Stimulated activated naive CD4-positive, alpha-beta T cell treated with Interleukin-2 at 50 U/mL for 16 hours (primary cell): ENCODE results near the gene CHD2.
"Not testable (repeated sequence)": the region's sequence is repeated elsewhere in the genome, so short reads cannot be mapped to it uniquely, and the experiment has no call there.

Experiments used
- DNase-seq: peaks from one replicate; lab custom pipeline; 2025; lab: John Stamatoyannopoulos, UW

Gene CHD2

DNA sequence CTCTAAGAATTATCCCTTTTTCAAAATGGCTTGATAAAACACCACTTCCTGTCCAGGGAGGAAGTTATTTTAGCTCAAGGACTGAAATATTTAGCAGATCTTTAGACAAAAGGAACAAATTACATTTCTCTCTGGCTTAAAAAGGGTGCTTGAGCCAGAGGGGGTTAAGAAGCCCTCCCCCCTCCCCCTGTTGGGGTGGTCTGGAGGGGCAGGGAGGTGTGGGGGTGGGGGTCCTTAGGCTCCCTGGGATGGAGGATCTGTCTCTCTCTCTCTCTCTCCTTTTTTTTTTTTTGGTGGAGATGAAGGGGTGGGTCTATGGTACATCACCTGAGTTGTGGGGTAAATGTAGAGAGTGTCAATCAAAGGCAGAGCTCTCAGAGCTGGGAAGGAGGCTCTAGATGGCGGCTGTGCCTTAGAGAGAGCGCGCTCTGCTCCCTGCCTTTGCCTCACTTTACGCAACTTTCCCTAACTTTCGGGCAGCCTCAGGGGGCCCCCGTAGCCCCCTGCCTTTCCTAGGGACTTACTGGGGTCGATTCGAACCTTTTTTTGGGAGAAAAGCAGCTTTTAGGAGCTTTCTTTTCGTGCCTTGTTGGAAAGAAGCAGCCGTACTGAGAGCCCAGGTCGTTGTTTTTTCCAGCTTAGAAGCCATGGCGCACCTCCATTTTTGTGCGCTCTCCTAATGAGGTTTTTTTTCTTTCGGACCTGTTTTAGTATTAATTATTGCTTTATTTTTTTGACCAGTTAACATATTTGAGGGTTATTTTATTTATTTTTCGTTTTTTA lies at the start of gene CHD2:
TSS of gene CHD2 (plus strand) at position 377 of the 783 bp plus-strand sequence. CDS start 914 bp downstream, outside the sequence.
- peak; percentile 51 for DNase-seq

DNA sequence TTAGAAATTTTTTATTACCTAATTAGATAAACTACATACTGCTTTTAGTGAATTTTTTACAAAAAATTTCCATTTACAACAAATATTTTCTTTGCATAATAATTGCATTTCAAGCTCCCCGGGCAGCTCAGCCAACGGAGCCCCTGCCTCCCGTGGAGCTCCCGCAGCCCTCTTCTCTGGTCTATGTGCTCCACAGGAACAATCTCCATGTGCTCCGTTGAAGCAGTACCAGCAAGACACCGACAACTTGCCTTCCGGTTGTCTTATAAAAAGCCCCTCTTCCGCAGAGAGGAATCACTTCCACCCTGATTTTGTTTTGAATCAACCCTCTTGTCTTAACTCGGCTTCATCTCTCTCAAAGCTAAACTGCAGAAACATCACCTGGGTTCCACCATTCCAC lies 46.9 kb upstream of the CHD2 start:
- DNase-seq: no peak

DNA sequence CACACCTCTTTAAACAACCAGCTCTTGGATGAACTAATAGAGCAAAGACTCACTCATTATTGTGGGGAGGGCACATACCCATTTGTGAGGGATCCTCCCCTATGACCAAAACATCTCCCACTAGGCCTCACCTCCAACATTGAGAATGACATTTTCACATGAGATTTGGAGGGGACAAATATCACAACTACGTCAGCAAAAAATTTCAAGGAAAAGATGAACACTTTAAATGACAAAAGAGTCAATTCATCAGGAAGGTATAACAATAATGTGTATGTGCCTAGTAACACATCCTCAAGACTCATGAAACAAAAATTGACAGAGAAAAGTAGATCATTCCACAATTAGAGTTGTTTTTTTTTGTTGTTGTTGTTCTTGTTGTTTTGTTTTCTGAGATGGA lies 38.4 kb upstream of the CHD2 start:
- no peak for DNase-seq

DNA sequence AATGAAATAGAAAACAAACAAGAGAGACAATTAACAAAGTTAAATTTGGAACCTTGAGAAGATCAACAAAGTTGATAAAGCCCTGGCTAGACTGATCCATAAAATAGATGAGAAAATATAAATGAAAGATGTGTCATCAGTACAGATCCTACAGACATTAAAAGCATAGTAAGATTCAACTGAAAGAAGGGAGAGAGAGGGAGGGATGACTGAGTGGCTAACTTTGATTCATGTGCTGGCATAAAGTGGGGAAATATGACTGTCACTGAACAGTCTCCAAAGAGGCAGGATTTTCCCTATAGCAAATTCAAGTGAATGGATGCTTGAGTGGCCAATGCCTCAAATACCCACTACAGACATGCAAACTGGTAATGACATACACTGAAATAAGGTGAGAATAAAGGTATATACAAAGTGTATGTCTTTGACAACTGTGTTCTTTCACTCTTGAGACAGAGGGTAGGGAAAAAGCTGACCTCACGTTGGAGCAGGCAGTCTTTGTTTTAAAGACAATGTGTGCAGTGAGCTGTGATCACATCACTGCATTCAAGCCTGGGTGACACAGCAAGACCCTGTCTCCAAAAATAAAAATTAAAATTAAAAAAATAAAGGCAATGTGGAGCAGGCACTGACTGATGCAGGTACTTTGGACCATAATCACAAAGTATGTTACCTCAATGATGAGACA lies 35.9 kb upstream of the CHD2 start:
- DNase-seq: no peak

DNA sequence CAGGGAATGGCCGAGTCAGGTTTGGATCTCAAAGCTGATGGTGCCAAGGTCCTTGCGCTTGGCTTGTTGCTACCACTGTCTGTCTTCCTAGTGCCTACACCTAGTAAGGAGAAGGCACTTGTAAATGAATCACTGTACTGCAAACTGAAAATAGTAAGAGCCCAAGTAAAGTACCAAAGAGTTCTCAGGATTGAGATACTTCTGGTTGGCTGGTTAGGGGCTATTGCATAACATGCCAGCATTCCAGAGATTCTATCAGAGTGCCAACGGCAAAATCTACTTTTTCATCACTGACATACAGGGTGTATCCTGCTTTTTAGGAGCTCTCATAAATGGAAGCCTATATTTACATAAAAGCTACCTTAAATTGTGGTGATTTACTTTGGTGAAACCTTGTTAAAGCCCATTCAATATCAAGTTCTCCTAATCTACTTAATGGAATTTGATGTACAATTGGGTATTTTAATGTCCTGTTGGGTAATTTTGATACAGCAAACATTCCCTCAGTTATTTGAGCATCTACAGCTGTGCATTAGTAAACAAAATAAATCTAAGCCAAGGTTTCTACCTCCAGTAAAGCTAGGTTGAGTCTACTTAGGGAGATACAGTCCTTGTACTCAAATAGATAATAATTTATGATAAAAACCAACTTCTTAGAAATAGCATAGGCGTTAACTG lies 30.7 kb upstream of the CHD2 start:
- DNase-seq: no peak

- no peak for DNase-seq
Observed at GRCh38 chr15:92870010-92870591, 30.0 kb upstream of the CHD2 start.

- not testable (repeated sequence) for DNase-seq
Observed at GRCh38 chr15:92872967-92873366, 27.2 kb upstream of the CHD2 start.

DNA sequence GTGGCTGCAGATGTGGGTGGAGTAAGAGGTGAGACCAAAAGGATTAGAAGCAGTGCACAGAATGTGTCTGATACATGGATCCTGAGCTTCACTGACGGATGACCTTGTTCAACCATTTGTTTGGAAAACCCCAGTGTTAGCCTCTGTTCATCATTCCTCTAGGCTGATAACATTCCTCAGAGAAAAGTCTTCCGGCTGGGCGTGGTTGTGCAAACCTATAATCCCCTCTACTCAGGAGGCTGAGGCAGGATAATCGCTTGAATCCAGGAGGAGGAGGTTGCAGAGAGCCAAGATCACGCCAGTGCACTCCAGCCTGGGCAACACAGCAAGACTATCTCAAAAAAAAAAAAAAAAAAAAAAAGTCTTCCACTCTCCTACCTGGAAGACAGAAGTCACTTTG lies 23.1 kb upstream of the CHD2 start:
- no peak for DNase-seq

GRCh38 chr15:92877416-92877815 lies 22.7 kb upstream of the CHD2 start:
- no peak for DNase-seq

GRCh38 chr15:92878593-92879053 lies 21.5 kb upstream of the CHD2 start:
- DNase-seq: no peak

DNA sequence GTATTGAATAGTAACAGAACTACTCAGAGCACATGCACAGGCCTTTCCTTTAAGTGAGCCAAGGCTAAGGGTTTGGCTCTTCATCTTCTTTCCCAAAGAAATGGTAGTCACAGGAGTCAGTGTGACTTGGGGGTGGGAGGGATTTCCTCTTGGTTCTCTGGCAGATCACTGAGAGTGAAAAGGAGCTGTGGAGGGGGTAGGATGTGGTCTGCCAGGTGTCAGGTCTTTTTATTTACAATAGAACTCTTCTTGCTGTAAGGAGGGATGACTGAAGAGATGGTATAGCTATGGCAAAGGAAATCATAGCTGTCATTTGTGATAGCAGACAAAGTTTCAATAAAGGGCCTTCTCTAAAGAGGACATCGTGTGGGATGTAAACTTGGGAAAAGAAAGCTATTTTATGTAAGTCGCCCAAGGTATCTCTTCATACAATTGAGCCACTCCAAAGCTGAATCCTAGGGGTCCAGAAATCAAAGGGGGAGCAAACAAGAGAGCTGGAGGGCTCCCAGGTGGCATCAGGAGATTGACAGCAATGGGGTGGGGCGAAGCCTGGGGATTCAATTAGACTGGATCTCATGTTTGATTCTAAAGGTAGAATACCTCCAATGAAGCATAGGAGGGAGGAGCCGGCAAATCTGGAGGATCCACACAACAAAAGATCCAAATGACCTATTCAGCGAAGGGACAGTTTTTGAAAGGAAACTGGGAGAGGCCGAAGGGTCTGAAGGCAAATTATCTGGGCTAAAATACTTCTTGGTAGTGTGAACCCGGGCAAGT lies 20.0 kb upstream of the CHD2 start:
- no peak for DNase-seq

DNA sequence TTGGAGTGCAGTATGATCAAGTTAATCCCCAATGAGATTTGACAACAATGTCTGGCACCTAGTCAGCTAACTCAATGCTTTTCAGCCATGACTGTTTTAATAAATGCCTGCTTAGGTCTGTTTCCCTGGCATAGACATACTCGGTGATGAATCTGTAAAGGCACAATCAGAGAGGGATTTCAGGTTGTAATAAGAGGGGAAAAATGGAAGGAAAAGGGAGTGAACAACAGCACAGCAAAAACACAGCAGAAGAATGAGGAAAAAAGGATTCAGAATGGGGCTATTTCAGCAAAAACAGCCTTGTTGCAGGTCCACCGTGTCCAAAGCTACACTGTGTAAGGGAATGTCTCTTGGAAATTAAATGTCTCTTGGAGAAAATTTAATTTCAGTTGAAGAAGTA lies 19.3 kb upstream of the CHD2 start:
- DNase-seq: no peak

- no peak for DNase-seq
Observed at GRCh38 chr15:92881211-92881754, 18.8 kb upstream of the CHD2 start.

- DNase-seq: peak; percentile 100
Observed at GRCh38 chr15:92881802-92882696, 18.1 kb upstream of the CHD2 start.

GRCh38 chr15:92882697-92883162 lies 17.4 kb upstream of the CHD2 start:
- no peak for DNase-seq

GRCh38 chr15:92883163-92883875 lies 16.8 kb upstream of the CHD2 start:
- peak; percentile 15 for DNase-seq

DNA sequence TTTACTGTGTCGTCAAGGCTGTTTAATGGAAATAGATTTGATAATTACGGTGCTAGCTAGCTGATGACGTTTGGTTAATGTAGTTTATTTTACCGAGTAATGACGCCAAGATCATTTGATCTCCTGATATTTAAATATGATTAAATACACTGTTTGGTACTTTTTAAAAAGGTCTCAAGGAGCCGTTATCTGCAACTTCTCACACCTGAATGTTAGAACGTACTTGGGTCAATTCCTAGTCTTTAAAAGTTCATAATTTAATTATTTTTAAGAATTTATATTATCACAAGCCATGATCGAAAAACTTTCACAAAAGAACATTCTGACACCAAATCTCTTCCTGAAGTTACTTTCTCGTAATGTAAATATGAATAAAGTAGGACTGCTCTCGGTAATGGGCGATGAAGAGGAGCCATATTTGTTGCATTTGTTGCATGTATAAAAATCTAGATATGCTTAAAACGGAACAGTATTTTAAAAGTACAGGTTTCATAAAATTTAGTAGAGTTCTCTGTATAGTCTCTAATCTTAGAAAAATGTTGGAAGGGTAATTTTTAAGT lies 16.2 kb upstream of the CHD2 start:
- no peak for DNase-seq

DNA sequence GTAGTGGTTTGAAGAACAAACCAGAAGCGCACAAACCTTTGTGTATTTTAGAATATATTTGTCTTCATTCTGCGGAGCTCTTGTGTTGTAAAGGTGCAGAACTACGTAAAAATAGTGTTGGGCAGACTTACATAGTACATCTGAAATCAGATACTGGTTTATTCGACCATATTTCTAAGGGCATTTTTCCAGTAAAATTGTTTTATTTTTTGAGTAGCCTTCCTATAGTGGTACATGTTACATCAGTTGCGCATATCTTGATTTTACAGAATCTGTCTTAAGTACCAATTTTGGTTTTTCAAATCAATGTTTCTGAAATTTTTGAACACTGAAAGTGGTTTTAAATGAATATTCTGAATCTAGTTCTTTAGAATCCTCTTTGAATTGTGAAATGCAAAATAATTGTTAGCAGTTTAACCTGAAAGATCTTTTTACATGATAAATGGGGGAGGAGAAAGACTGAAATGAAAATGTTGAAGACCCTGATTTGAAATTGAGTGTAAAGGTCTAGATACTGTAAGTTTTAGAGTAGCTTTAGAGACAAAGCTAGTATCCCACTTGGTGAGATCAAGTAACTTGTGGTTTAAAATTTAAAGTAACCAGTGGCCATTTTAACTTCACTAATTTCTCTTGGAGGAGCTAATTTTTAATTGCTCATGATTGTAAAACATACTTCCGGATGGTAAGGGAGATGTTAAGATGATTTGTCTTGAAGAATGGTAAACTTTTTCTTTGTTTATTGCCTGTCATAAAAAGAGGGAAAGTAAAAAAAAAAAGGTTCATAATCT lies 15.5 kb upstream of the CHD2 start:
- DNase-seq: no peak
